HepG2 (cell line): ENCODE measurements around the gene TGM2. TPM values are rescaled to one million over a fixed set of nuclear protein-coding genes. Genes with fewer than 3 reads are reported as not detected.

Experiments
- CC2D1A ChIP-seq: sonication (generic); formaldehyde crosslinking; IDR thresholded peaks from 2 replicates; pipeline ENCODE4 v1.8.1; 2023; ENCODE audit warnings: mild to moderate bottlenecking, missing genetic modification reagents
- ETV6 ChIP-seq: sonication (generic); formaldehyde crosslinking; conservative IDR thresholded peaks from 2 replicates; pipeline ENCODE4 v1.4.0; 2020; ENCODE audit warnings: missing genetic modification reagents
- FOXO4 ChIP-seq: sonication (generic); formaldehyde crosslinking; conservative IDR thresholded peaks from 2 replicates; pipeline ENCODE4 v1.8.1; 2023; ENCODE audit warnings: missing genetic modification reagents
- FOXP1 ChIP-seq, 2 experiments: fragments of 450-650 bp in 1 of 2; IDR thresholded peaks; 2 replicates each; pipeline ENCODE4 v1.6.1; 2017 to 2018; ENCODE audit warnings: antibody characterized with exemption in 1 of 2
- JUNB ChIP-seq: sonication (generic); formaldehyde crosslinking; IDR thresholded peaks from 2 replicates; pipeline ENCODE4 v1.8.0; 2022; ENCODE audit warnings: missing genetic modification reagents, mild to moderate bottlenecking, borderline replicate concordance
- MBNL3 ChIP-seq: fragments of 250-450 bp; sonication (Bioruptor Pico); conservative IDR thresholded peaks from 2 replicates; pipeline ENCODE4 v1.8.0; 2022; ENCODE audit warnings: mild to moderate bottlenecking, inconsistent platforms
- MEIS1 ChIP-seq: sonication (generic); formaldehyde crosslinking; IDR thresholded peaks from 2 replicates; pipeline ENCODE4 v1.9.0; 2021; ENCODE audit warnings: mild to moderate bottlenecking, missing genetic modification reagents, moderate library complexity, borderline replicate concordance
- PAXIP1 ChIP-seq: sonication (generic); formaldehyde crosslinking; conservative IDR thresholded peaks from 2 replicates; pipeline ENCODE4 v1.4.0; 2020; ENCODE audit warnings: mild to moderate bottlenecking, missing genetic modification reagents, moderate library complexity
- PHF20 ChIP-seq: sonication (generic); formaldehyde crosslinking; IDR thresholded peaks from 2 replicates; pipeline ENCODE4 v1.5.0; 2020; ENCODE audit warnings: mild to moderate bottlenecking, missing genetic modification reagents
- SOX6 ChIP-seq, 2 experiments: fragments of 450-650 bp in 1 of 2; sonication (generic) in 1 of 2; formaldehyde crosslinking in 1 of 2; IDR thresholded peaks; 2 replicates each; pipeline versions ENCODE4 v1.4.0 to v1.6.1; 2017 to 2020; ENCODE audit warnings: antibody characterized with exemption in 1 of 2, mild to moderate bottlenecking in 1 of 2, missing genetic modification reagents in 1 of 2
- SPEN ChIP-seq: sonication (generic); formaldehyde crosslinking; IDR thresholded peaks from 2 replicates; pipeline ENCODE4 v1.5.1; 2020; ENCODE audit warnings: low read depth, mild to moderate bottlenecking, missing genetic modification reagents
- ZNF121 ChIP-seq: sonication (generic); formaldehyde crosslinking; IDR thresholded peaks from 2 replicates; pipeline ENCODE4 v1.5.0; 2020; ENCODE audit warnings: mild to moderate bottlenecking, missing genetic modification reagents
- ZNF17 ChIP-seq: sonication (generic); formaldehyde crosslinking; IDR thresholded peaks from 2 replicates; pipeline ENCODE4 v1.5.0; 2020; ENCODE audit warnings: mild to moderate bottlenecking, missing genetic modification reagents
- ZNF503 ChIP-seq: sonication (generic); formaldehyde crosslinking; IDR thresholded peaks from 2 replicates; pipeline ENCODE4 v1.4.0; 2020; ENCODE audit warnings: missing genetic modification reagents
- ZNF530 ChIP-seq: sonication (generic); formaldehyde crosslinking; IDR thresholded peaks from 2 replicates; pipeline ENCODE4 v1.5.0; 2020; ENCODE audit warnings: low read depth, mild to moderate bottlenecking, missing genetic modification reagents
- ZNF713 ChIP-seq: sonication (generic); formaldehyde crosslinking; IDR thresholded peaks from 2 replicates; pipeline ENCODE4 v1.4.0; 2020; ENCODE audit warnings: mild to moderate bottlenecking, missing genetic modification reagents
- ZNF784 ChIP-seq: sonication (generic); formaldehyde crosslinking; IDR thresholded peaks from 2 replicates; pipeline ENCODE4 v1.5.1; 2020; ENCODE audit warnings: missing genetic modification reagents, mild to moderate bottlenecking, borderline replicate concordance
- ZNF800 ChIP-seq: sonication (generic); formaldehyde crosslinking; IDR thresholded peaks from 2 replicates; pipeline ENCODE4 v1.4.0; 2020; ENCODE audit warnings: missing genetic modification reagents
- polyA plus RNA-seq, 8 experiments: library from polyadenylated mRNA; depleted of rRNA in 3 of 8; stranded (reverse) in 7 of 8; unstranded in 1 of 8; fragments of >200 nt; fragmentation: Illumina TruSeq in 4 of 8; extraction: Trizol in 4 of 8; gene quantifications; 2 replicates each; pipeline versions ENCODE4 v1.2.1 to v1.2.3, GENCODE V29; 2011 to 2016; ENCODE audit warnings: low read depth in 4 of 8, missing spikeins in 1 of 8, mixed read lengths in 1 of 8; ENCODE audit not compliant: insufficient read depth in 1 of 8
- total RNA-seq, 5 experiments: library from RNA; depleted of rRNA; stranded (reverse); fragments of >200 nt; fragmentation: Illumina TruSeq; extraction: Trizol; gene quantifications; 2 replicates each; pipeline ENCODE4 v1.2.3, GENCODE V29; 2016; ENCODE audit warnings: low read depth in 1 of 5

TGM2 gene
- total and polyA plus RNA-seq, 2 of the 13 experiments (the other 11 are each of a cell fraction or from before 2014, with no cell fraction given) = 4.2 to 46.4 TPM

- TF ChIP-seq FOXO4 (no peak), ZNF800 (CRISPR knock-in tag) (0 out of 2 replicates have a peak, but pooled peaks have one; percentile 58), PHF20 (CRISPR knock-in tag) (no peak), ETV6 (0 out of 2 replicates have a peak, but pooled peaks have one; percentile 42), ZNF530 (CRISPR knock-in tag) (no peak), FOXP1 (IDR thresholded peaks at IDR 0.05) (no peak), FOXP1 (CRISPR knock-in tag; IDR thresholded peaks at IDR 0.05) (peak; percentile 43; the same call in 1 of the 2 replicates), ZNF17 (CRISPR knock-in tag) (no peak), SPEN (CRISPR knock-in tag) (no peak), ZNF713 (CRISPR knock-in tag) (no peak), SOX6 (IDR thresholded peaks at IDR 0.05) (no peak), SOX6 (CRISPR knock-in tag; IDR thresholded peaks at IDR 0.05) (peak; percentile 55), MBNL3 (CRISPR knock-in tag) (no peak), MEIS1 (CRISPR knock-in tag) (no peak), ZNF784 (CRISPR knock-in tag) (no peak), CC2D1A (CRISPR knock-in tag) (no peak), PAXIP1 (CRISPR knock-in tag) (peak; percentile 58; the same call in 1 of the 2 replicates), JUNB (CRISPR knock-in tag) (no peak), ZNF503 (CRISPR knock-in tag) (no peak), ZNF121 (peak; percentile 66)
These were observed 42.0 kb downstream of the TGM2 start (continued) for GRCh38 chr20:38123021-38123587.
